GM19043 (cell line): Measurements from ENCODE around the gene NSMCE3.
A peak's percentile ranks its signal among the peaks of the same experiment; 100 is the strongest.

Experiments
- ATAC-seq: cut with Tn5 transposase; IDR thresholded peaks from one replicate; pipeline ENCODE4 v1.9.1; 2021; ENCODE audit warnings: low read depth; ENCODE audit not compliant: unreplicated experiment

Gene NSMCE3

DNA sequence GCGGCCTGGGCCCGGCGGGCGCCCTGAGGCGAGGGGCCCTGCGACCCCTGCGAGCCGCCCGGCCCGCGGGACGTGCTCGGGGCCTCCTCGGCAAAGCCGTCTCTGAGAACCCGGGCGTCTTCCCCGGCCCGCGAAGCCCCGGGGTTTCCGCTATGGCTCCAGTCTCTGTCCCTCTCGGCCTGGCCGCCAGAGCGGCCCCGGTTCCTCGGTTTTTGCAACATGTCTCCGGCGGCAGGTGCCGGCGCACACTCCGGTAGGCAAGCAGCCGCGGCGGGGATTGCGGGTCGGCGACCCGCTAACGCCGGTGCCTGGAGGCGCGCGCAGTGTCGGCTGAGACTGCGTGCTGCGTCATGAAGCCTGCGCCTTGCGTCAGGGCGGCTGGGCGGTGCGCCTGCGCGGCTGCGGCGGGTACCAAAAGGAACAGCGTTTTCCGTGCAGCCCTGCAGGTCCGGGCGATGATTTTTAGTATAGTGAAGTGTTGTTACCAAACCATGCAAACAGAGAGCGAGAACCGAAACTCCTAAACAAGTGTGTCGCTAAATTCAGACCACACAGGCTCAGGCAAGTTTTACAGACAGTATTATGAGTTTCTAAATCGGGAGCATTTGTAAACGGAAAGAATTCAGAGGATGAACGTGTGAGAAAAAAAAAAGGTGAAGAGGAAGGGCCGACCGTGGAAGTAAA is at the start of gene NSMCE3:
Gene NSMCE3 (minus strand): TSS at position 338 of the 684 bp plus-strand sequence. CDS start 117 bp downstream, at position 221.
- peak; percentile 87 for ATAC-seq

DNA sequence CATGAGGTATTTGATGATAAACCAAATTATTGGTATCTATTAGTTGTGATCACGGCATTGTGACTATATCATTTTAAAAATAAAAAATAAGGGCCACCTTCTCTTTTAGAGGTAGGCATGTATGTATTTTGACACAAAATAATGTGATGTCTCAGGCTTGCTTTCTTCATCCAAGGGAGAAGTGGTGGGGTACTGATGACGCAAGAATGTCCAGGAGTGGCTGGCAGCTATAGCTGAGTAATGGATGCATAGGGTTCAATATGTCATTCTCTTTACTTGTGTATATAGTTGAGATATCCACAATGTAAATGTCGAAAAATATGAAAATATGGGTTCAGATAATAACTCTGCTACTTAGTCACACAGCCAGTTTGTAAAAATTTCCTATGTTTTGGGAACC is 46.8 kb upstream of the NSMCE3 start:
- ATAC-seq = no peak

- ATAC-seq = no peak
Measured at GRCh38 chr15:29312387-29312786, 42.8 kb upstream of the NSMCE3 start.

GRCh38 chr15:29311696-29312095 is 42.1 kb upstream of the NSMCE3 start:
- ATAC-seq = no peak

GRCh38 chr15:29309139-29309538 is 39.5 kb upstream of the NSMCE3 start:
- peak; percentile 78 for ATAC-seq

GRCh38 chr15:29308299-29308698 is 38.7 kb upstream of the NSMCE3 start:
- ATAC-seq = no peak

DNA sequence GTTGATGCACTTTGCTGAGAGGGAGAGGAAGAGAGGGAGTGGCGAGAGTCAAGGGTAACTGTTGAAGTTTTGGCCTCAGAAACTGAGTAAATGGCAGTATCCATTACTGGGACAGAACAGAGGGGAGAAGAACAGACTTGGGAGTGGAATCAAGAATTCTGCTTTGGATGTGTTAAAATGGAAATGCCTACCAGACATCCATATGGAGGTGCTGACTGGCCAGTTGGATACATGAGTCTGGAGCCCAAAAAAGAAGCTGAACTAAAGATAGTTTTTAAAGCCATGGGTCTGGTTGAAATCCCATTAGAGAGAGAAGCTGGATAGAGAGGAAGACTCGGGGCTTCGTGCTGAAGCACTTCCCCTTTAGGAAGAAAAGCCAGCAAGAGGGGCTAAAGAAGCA is 35.9 kb upstream of the NSMCE3 start:
- no peak for ATAC-seq

GRCh38 chr15:29302871-29303270 is 33.2 kb upstream of the NSMCE3 start:
- no peak for ATAC-seq

- ATAC-seq = no peak
Measured at GRCh38 chr15:29299784-29300183, 30.2 kb upstream of the NSMCE3 start.

DNA sequence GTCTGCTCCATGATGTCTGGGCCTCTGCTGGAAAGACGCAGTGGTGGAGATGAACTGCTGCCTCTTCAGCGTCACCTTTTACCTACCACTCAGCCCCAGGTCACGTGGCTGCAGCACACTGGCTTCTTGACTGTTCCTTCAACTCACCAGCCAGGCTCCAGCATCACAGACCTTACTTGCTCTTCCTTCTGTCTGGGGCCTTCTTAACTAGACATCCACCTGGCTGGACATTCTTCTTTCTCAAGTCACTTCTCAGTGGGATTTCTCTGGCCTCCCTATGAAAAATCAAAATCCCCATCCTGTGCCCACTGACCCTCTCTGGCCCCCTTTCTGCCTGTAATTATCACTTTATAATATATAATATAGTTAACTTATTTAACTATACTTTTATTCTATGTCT is 29.7 kb upstream of the NSMCE3 start:
- ATAC-seq = no peak

GRCh38 chr15:29294732-29295325 is 25.2 kb upstream of the NSMCE3 start:
- ATAC-seq = no peak

GRCh38 chr15:29291067-29291845 is 21.6 kb upstream of the NSMCE3 start:
- no peak for ATAC-seq

DNA sequence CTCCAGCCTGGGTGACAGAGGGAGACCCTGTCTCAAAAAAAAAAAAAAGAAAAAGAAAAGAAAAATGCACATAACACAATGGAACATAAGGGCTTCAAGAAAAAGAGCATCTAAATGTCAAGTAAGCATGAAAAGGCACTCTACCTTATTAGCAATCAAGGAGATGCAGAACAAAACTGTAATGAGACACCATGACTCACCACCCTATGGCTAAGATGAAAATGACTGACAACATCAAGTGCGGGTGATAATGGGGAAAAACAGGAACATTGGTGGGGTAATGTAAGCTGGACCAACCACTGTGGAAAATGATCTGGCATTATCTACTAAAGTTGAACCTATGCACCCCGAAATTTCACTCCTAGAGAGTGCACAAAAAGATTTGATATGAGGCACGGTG is 19.6 kb upstream of the NSMCE3 start:
- ATAC-seq = no peak

DNA sequence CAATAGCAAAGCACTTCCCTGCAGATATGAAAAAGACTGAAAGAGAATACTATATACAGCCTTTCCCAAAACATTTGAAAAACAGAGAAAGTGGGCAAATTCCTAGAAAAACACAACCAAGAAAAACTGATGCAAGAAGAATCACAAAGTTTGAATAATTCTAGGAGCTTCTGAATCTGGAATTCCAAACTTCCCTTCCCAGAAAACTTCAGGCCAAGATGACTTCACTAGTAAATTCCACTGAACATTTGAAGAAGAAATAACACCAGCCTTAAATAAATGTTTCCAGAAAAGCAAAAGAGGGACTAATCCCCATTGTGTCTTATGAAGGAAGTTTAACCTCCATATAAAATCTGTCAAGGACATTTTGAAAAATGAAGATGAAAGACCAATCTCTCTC is 15.8 kb upstream of the NSMCE3 start:
- no peak for ATAC-seq

GRCh38 chr15:29283381-29283780 is 13.8 kb upstream of the NSMCE3 start:
- no peak for ATAC-seq

GRCh38 chr15:29280514-29280913 is 10.9 kb upstream of the NSMCE3 start:
- ATAC-seq = no peak

DNA sequence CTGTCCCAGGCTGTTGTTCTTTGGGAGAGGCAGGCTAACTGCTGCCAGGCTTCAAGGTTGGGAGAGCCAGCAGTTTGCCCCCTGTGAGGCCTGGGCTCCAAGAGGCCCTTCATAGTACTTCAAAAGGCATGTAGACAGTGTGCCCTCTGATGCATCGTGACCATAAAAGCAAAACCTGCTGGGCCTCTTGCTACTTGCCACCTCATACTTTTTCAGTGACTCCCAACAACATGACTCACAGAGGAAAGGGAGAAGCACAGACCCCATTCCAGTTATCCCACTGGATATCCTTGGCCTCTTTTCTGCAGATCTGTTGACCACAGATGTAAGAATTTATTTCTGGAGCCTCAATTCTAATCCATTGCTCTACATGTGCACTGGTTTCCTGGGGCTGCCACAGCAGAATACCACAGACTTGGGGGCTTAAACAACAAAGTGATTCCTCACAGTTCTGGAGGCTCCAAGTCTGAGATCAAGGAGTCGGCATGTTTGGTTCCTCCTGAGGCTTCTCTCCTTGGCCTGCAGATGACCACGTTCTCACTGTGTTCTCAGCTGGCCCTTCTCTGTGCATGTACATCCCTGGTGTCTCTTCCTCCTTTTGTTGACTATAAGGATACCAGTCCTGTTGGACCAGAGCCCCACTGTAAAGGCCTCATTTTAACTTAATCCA is 8.9 kb upstream of the NSMCE3 start:
- ATAC-seq = no peak

DNA sequence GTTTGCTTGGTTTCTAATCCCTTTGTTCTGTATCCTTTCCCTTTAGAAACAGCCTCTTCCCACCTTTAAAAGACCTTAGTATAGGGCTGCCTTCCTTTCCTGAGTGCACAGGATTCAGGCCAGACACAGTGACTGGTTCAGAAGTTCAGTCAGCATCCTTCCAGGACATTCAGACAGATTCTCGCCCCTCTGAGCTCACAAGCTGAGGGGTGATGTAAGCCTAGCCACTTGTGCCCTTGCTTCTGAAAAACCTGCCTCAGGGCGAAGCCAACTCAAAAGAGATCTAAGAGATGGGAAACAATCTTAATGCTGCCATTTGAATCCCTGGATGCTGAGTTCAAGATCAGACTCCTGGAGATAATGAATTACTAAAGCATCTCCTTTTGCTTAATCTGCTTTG is 6.7 kb upstream of the NSMCE3 start:
- ATAC-seq = no peak

GRCh38 chr15:29275855-29276254 is 6.2 kb upstream of the NSMCE3 start:
- ATAC-seq = no peak

GRCh38 chr15:29274946-29275345 is 5.3 kb upstream of the NSMCE3 start:
- no peak for ATAC-seq

GRCh38 chr15:29272219-29272618 is 2.6 kb upstream of the NSMCE3 start:
- ATAC-seq = no peak
